HepG2 (cell line): ENCODE data around the gene CLDN7. TPM values are rescaled to one million over a fixed set of nuclear protein-coding genes. Genes with fewer than 3 reads are reported as not detected.

Experiments used
- ATAC-seq: fragments of 200-7000 bp; cut with Tn5 transposase; 3 replicates; pipeline ENCODE4 v1.9.1; 2020; ENCODE audit warnings: mild to moderate bottlenecking, moderate library complexity
- BruUV-seq: library from RNA; stranded (reverse); fragments of 400-500 nt; replicated peaks from 2 replicates; lab custom pipeline; 2021; lab: Mats Ljungman, UMichigan
- CTCF ChIA-PET: fragments of 300-600 bp; formaldehyde crosslinking; extraction: SDS; loops from one replicate; lab custom pipeline; 2021; ENCODE audit warnings: low total read pairs, inconsistent platforms, low intra/inter-chr PET ratio; lab: Yijun Ruan, JAX
- POLR2A ChIA-PET: fragments of 350-600 bp; sonication (Branson Sonifier 250); formaldehyde crosslinking; loops from one replicate; lab custom pipeline; 2020; ENCODE audit warnings: antibody characterized with exemption, inconsistent platforms; lab: Yijun Ruan, JAX
- DNase-seq: peaks from one replicate; pipeline ENCODE4 v3.0.0-alpha.2; 2015; ENCODE audit warnings: low spot score
- FAIRE-seq: peaks from 3 replicates; lab custom pipeline; 2011; peaks lifted over from hg19 to GRCh38; lab: Jason Lieb, UNC
- H2AFZ ChIP-seq: one replicate; pipeline ENCODE4 v1.6.1; 2011; ENCODE audit warnings: low read length, inconsistent platforms
- H3K27ac ChIP-seq: fragments of 300-600 bp; 3 replicates; pipeline ENCODE4 v1.8.0; 2011; ENCODE audit warnings: mixed run types, mild to moderate bottlenecking, mixed read lengths, low read length, inconsistent platforms; ENCODE audit not compliant: insufficient read depth; ENCODE audit errors: extremely low read length
- H3K27me3 ChIP-seq, 2 experiments: fragments of 200-600 bp in 1 of 2; 2 replicates in 1 of 2; 3 replicates in 1 of 2; pipeline versions ENCODE4 v1.6.0 to v1.8.0; 2011; ENCODE audit warnings: low read length in 2 of 2, mild to moderate bottlenecking in 2 of 2, moderate library complexity in 2 of 2, inconsistent platforms in 1 of 2; ENCODE audit not compliant: insufficient read depth in 2 of 2, control insufficient read depth in 1 of 2
- H3K36me3 ChIP-seq, 2 experiments: fragments of 200-600 bp in 1 of 2; replicated peaks in 1 of 2; 2 replicates in 1 of 2; 3 replicates in 1 of 2; pipeline versions ENCODE4 v1.5.1 to v1.8.0; 2011; ENCODE audit warnings: low read length in 2 of 2, inconsistent platforms in 1 of 2; ENCODE audit not compliant: insufficient read depth in 2 of 2, control insufficient read depth in 1 of 2
- H3K4me1 ChIP-seq: 2 replicates; pipeline ENCODE4 v1.5.1; 2012; ENCODE audit warnings: low read length, inconsistent platforms; ENCODE audit not compliant: insufficient read depth
- H3K4me2 ChIP-seq: 2 replicates; pipeline ENCODE4 v1.6.0; 2011; ENCODE audit warnings: low read depth, low read length, inconsistent platforms
- H3K4me3 ChIP-seq, 3 experiments: fragments of 200-600 bp in 1 of 3; sonication (generic), shearing (Covaris generic) in 1 of 3; replicated peaks in 1 of 3; 2 replicates each; pipeline ENCODE4 v1.5.1; 2011 to 2016; ENCODE audit warnings: low read length in 3 of 3, inconsistent platforms in 2 of 3, low read depth in 2 of 3, mild to moderate bottlenecking in 2 of 3, control low read depth in 1 of 3, mixed read lengths in 1 of 3; ENCODE audit not compliant: insufficient read depth in 1 of 3
- H3K79me2 ChIP-seq: one replicate; pipeline ENCODE4 v1.6.1; 2011; ENCODE audit warnings: low read length, inconsistent platforms; ENCODE audit not compliant: insufficient read depth
- H3K9ac ChIP-seq: 2 replicates; pipeline ENCODE4 v1.6.0; 2011; ENCODE audit warnings: mild to moderate bottlenecking, low read depth, low read length, inconsistent platforms; ENCODE audit not compliant: insufficient read depth
- H3K9me3 ChIP-seq: 2 replicates; pipeline ENCODE4 v1.5.1; 2012; ENCODE audit warnings: mild to moderate bottlenecking, low read length
- H4K20me1 ChIP-seq: 2 replicates; pipeline ENCODE4 v1.6.0; 2011; ENCODE audit warnings: inconsistent platforms, mild to moderate bottlenecking, low read length, moderate library complexity; ENCODE audit not compliant: insufficient read depth
- AGO2 ChIP-seq: fragments of 200-400 bp; formaldehyde crosslinking; optimal IDR thresholded peaks from 2 replicates; pipeline ENCODE3; 2017; ENCODE audit warnings: mild to moderate bottlenecking, low read depth, low read length, moderate library complexity
- ZFP90 ChIP-seq: sonication (generic); formaldehyde crosslinking; IDR thresholded peaks from 2 replicates; pipeline ENCODE4 v1.8.0; 2022; ENCODE audit warnings: missing genetic modification reagents, mild to moderate bottlenecking, inconsistent platforms, borderline replicate concordance
- WGBS: methylation state at CpG from one replicate; pipeline ENCODE4 v1.1.6; 2017; ENCODE audit warnings: low lambda C conversion rate; 5-methylcytosine and 5-hydroxymethylcytosine counted together
- in situ Hi-C: cut with HindIII; loops from 2 replicates; pipeline ENCODE4 v1.10.0; 2017; ENCODE audit warnings: low pct_unique_long_range_greater_than_20kb; ENCODE audit not compliant: extremely low pct_ligation_motif_present
- intact Hi-C: fragments of 100-400 bp; cut with micrococcal nuclease; formaldehyde crosslinking; loops from one replicate; pipeline ENCODE4 v1.10.0; 2022; ENCODE audit not compliant: unreplicated experiment
- polyA plus RNA-seq, 8 experiments: library from polyadenylated mRNA; depleted of rRNA in 3 of 8; stranded (reverse) in 7 of 8; unstranded in 1 of 8; fragments of >200 nt; fragmentation: Illumina TruSeq in 4 of 8; extraction: Trizol in 4 of 8; gene quantifications; 2 replicates each; pipeline versions ENCODE4 v1.2.1 to v1.2.3, GENCODE V29; 2011 to 2016; ENCODE audit warnings: low read depth in 4 of 8, missing spikeins in 1 of 8, mixed read lengths in 1 of 8; ENCODE audit not compliant: insufficient read depth in 1 of 8
- total RNA-seq, 5 experiments: library from RNA; depleted of rRNA; stranded (reverse); fragments of >200 nt; fragmentation: Illumina TruSeq; extraction: Trizol; gene quantifications; 2 replicates each; pipeline ENCODE4 v1.2.3, GENCODE V29; 2016; ENCODE audit warnings: low read depth in 1 of 5
- TF ChIP-seq, protein P1 (sequence below): sonication (generic); formaldehyde crosslinking; IDR thresholded peaks from 2 replicates; pipeline ENCODE4 v1.5.1; 2020; ENCODE audit warnings: missing genetic modification reagents, mild to moderate bottlenecking, borderline replicate concordance
- TF ChIP-seq, protein P2 (sequence below): sonication (generic); formaldehyde crosslinking; IDR thresholded peaks from 2 replicates; pipeline ENCODE4 v1.9.0; 2022; ENCODE audit warnings: missing genetic modification reagents, mild to moderate bottlenecking, borderline replicate concordance

Gene CLDN7
- total and polyA plus RNA-seq, 2 of the 13 experiments (the other 11 are each of a cell fraction or from before 2014, with no cell fraction given) = not detected

DNA sequence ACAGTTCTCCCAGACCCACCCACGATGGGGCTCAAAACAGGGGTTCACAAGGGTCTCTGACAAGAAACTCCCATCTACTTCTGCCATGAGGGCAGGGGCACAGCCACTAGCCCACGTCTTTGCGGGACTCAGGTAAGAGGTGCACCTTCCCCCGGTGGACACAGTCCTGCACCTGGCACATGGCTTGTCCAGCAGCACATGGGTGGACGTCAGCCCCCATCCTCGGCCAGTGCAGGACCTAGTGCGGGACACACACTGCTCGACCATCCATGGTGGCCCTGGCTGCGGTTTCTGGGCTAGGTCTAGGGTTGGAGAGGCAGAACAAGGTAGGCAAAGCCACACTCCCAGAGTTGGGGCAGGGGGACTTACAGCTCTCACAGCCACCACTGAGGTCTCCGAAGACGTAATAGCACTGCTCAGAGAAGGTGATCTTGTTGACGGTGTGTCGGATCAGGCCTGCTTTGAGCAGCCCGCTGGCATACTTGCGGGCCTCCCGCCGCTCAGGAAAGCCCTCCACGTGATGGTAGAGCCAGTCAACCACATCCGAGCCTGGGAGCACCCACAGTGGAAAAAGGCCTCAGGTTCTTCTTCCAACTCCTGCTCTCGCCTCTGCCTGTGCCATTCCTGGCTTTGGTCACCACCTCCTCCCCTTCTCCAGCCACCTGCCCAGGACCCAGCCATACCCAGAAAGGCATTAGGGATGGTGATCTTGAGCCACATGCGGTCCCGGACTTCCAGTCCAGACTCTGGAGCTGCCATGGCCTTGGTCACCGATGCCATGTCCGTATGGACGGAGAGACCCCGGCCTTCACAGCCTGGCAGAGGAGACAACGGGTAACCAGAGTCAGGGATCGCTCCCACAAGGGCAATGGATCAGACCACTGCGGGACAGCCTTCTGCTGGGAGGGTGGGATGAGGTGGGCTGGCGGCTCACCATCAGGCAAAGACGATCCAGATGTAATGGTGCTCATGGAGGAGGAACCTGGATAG is 35.3 kb downstream of the CLDN7 start:
- 98% methylated on average over 10 of the region's 31 CpGs for WGBS

More for the DNA sequence above, 35.3 kb downstream of the CLDN7 start:
- H3K4me2 ChIP-seq = no peak overlapping the region
- in situ Hi-C loops = no loop called here
- no peak for DNase-seq
- intact Hi-C loops = no loop called here
- peaks cover 34 to 85% of the 10 kb centered on the region in 2 experiments; a peak in 4 of 5 replicates for H3K36me3 ChIP-seq
- H2AFZ ChIP-seq = no peak overlapping the region
- CTCF ChIA-PET = no interaction called here
- ATAC-seq = no peak
- no peak overlapping the region for H3K27ac ChIP-seq
- no peak overlapping the region for H3K9ac ChIP-seq
- no peak overlapping the region for H3K4me3 ChIP-seq
- TF ChIP-seq AGO2 (peak; percentile 11), ZFP90 (CRISPR knock-in tag) (no peak)
- TF ChIP-seq, protein P1, sequence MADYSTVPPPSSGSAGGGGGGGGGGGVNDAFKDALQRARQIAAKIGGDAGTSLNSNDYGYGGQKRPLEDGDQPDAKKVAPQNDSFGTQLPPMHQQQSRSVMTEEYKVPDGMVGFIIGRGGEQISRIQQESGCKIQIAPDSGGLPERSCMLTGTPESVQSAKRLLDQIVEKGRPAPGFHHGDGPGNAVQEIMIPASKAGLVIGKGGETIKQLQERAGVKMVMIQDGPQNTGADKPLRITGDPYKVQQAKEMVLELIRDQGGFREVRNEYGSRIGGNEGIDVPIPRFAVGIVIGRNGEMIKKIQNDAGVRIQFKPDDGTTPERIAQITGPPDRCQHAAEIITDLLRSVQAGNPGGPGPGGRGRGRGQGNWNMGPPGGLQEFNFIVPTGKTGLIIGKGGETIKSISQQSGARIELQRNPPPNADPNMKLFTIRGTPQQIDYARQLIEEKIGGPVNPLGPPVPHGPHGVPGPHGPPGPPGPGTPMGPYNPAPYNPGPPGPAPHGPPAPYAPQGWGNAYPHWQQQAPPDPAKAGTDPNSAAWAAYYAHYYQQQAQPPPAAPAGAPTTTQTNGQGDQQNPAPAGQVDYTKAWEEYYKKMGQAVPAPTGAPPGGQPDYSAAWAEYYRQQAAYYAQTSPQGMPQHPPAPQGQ (CRISPR knock-in tag) = no peak
- TF ChIP-seq, protein P2, sequence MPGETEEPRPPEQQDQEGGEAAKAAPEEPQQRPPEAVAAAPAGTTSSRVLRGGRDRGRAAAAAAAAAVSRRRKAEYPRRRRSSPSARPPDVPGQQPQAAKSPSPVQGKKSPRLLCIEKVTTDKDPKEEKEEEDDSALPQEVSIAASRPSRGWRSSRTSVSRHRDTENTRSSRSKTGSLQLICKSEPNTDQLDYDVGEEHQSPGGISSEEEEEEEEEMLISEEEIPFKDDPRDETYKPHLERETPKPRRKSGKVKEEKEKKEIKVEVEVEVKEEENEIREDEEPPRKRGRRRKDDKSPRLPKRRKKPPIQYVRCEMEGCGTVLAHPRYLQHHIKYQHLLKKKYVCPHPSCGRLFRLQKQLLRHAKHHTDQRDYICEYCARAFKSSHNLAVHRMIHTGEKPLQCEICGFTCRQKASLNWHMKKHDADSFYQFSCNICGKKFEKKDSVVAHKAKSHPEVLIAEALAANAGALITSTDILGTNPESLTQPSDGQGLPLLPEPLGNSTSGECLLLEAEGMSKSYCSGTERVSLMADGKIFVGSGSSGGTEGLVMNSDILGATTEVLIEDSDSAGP = 0 out of 2 replicates have a peak, but pooled peaks have one; percentile 20
- TF ChIP-seq, all 625 proteins: peak for 2
- POLR2A ChIA-PET = interaction anchor here (0.6 kb wide), 1 partner anchor 48 kb away, joined by 3 read pairs; no protein-coding TSS in a partner anchor
- Histone ChIP-seq H3K27me3 (no peaks in the 10 kb centered on the region), H3K9me3 (no peaks in the 10 kb centered on the region), H3K4me1 (peaks cover 16% of the 10 kb centered on the region), H3K79me2 (peaks cover 18% of the 10 kb centered on the region), H4K20me1 (peaks cover 3% of the 10 kb centered on the region; the same call in 1 of the 2 replicates)
- FAIRE-seq = no peak
- no TSS peak for BruUV-seq
